ENCODE results near the gene H2BK1. TPM values are rescaled to one million over a fixed set of nuclear protein-coding genes. Genes with fewer than 3 reads are reported as not detected.

The H2BK1 gene
- polyA plus RNA-seq (2011; rRNA removed) (not detected in 2 replicates), polyA minus RNA-seq (2011; rRNA and poly(A)+ RNA removed) (not detected in 2 replicates)

DNA sequence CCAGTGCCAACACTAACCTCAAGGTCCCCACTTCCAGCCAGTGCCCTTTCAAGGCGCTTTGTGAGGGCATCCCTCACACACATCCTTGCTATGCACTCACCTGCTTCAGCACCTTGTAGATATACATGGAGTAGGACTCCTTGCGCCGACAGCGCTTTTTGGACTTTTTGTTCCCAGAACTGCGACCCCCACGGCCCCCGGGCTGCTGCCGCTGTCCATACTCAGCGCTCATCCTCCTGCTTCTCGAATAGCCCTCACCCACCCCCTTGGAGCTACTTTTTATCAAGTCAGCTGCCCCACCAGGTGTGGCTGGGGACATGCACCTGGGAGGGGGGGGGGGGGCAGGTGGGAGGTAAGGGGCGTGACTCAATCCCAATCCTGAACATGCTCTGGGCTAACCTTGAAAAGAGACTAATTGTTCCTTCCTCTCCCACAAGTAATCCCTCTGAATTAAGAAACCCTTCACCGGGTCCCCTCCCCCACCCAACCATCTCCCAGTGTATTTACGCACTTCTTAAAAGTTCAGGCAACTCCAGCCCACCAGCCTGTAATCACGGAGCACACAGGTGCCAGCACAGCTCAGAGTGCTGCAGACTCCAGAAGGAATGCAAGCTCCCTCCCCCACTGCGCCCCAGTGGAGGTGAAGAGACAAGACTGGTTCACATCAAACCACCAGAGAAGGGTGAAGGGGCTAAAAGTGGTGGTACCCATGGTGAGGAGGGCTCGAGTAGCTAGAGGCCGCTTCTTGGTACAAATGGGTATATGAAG is at the start of gene H2BK1:
H2BK1 (minus strand) TSS at position 402 of the 768 bp plus-strand sequence; CDS start at position 232, 170 bp downstream.
- Histone ChIP-seq H3K9me3 (ENCODE audit: control insufficient read depth, insufficient read depth, low read length) (no peaks in the 10 kb centered on the region), H3K27ac (ENCODE audit: low read depth, low read length) (no peak within 1 kb of the TSS), H3K27me3 (ENCODE audit: control insufficient read depth, insufficient read depth, low read length) (peaks cover 32% of the 10 kb centered on the region), H3K4me3 (ENCODE audit: low read depth, low read length) (no peak within 1 kb of the TSS)
- ChIA-PET POLR2A (interaction anchor here (0.7 kb wide), 1 partner anchor 1912 kb away, joined by 3 read pairs; no protein-coding TSS in a partner anchor), CTCF (interaction anchor here (0.7 to 0.9 kb wide), 2 partner anchors 34 to 86 kb away, joined by 3 to 4 read pairs; no protein-coding TSS in a partner anchor)
- no peak for DNase-seq (ENCODE audit: low read depth, low spot score)
- TF ChIP-seq, protein P1, sequence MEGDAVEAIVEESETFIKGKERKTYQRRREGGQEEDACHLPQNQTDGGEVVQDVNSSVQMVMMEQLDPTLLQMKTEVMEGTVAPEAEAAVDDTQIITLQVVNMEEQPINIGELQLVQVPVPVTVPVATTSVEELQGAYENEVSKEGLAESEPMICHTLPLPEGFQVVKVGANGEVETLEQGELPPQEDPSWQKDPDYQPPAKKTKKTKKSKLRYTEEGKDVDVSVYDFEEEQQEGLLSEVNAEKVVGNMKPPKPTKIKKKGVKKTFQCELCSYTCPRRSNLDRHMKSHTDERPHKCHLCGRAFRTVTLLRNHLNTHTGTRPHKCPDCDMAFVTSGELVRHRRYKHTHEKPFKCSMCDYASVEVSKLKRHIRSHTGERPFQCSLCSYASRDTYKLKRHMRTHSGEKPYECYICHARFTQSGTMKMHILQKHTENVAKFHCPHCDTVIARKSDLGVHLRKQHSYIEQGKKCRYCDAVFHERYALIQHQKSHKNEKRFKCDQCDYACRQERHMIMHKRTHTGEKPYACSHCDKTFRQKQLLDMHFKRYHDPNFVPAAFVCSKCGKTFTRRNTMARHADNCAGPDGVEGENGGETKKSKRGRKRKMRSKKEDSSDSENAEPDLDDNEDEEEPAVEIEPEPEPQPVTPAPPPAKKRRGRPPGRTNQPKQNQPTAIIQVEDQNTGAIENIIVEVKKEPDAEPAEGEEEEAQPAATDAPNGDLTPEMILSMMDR (IDR thresholded peaks at IDR 0.05; ENCODE audit: low read depth, low read length): no peak

DNA sequence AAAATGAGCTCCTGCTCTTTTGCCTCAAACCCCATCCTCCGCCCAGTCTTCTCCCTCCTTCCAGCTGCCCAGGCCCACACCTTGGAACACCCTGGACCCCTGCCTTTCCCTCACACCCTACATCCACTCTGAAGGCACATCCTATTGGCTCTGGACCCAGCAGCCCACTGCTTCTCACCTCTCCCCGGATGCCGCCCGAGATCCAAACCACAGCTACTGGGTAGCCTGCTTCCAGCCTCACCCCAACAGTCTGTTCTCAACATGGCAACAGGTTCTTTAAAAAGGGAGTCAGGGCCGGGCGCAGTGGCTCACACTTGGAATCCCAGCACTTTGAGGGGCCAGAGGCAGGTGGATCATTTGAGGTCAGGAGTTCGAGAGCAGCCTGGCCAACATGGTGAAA is 47.7 kb upstream of the H2BK1 start:
- TF ChIP-seq, protein P1 (IDR thresholded peaks at IDR 0.05; ENCODE audit: low read depth, low read length): no peak
- Histone ChIP-seq H3K27ac (ENCODE audit: low read depth, low read length) (no peak overlapping the region), H3K27me3 (ENCODE audit: control insufficient read depth, insufficient read depth, low read length) (peaks cover 52% of the 10 kb centered on the region), H3K9me3 (ENCODE audit: control insufficient read depth, insufficient read depth, low read length) (no peaks in the 10 kb centered on the region), H3K4me3 (ENCODE audit: low read depth, low read length) (no peak overlapping the region)
- POLR2A ChIA-PET: no interaction called here
- CTCF ChIA-PET: interaction anchor here (3.0 kb wide), 1 partner anchor 13 kb away, joined by 16 read pairs; no protein-coding TSS in a partner anchor
- DNase-seq (ENCODE audit: low read depth, low spot score): no peak

DNA sequence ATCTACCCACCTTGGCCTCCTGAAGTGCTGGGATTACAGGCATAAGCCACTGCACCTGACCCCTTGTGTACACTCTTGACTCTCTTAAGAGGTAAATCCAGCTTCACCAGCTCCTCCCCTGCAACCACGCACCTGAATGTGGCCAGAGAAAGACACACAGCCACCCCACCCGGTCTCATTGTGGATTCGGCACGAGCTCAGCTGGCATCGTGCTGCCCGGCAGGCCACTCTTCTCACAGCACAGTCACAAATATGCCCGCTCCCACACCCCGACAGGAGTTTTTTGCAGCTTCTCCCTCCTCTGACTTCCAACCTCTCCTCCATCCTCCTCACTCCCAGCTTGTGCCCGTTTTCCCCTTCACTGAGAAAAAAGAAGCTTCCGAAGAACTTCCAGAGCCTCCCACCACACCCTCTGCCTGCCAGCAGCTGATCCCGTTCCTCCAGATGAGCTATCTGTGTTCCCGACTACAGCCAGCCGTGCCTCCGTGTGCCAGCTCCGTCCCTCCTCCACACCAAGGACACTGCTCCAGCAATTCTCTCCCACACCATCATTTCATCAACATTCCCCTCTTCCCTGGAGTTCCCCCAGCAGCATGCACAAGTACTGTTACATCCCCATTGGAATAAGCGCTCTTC is 46.2 kb upstream of the H2BK1 start:
- POLR2A ChIA-PET: no interaction called here

DNA sequence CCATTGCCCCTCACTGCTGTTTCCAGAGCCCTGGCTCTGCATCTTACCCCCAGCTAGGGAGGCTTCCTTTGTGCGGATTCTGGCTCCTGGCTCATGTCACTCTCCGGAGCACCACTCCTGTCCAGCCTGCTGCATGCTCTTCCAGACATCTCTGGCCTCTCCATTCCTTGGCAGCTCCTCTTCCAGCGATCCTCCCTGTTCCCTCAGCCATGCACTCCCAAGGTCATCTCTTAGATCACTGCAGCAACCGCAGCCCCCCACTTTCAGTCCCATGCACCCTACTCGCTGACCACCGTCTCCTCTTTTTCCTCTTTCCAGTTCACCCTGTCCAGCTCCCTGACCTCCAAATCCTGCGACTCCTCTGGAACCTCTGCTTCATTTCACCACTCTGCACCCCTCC is 45.1 kb upstream of the H2BK1 start:
- Histone ChIP-seq H3K27ac (ENCODE audit: low read depth, low read length) (no peak overlapping the region), H3K27me3 (ENCODE audit: control insufficient read depth, insufficient read depth, low read length) (peaks cover 28% of the 10 kb centered on the region), H3K4me3 (ENCODE audit: low read depth, low read length) (no peak overlapping the region), H3K9me3 (ENCODE audit: control insufficient read depth, insufficient read depth, low read length) (no peaks in the 10 kb centered on the region; the same call in 1 of the 2 replicates)
- no peak for DNase-seq (ENCODE audit: low read depth, low spot score)
- ChIA-PET CTCF (interaction anchor here (1.1 to 3.0 kb wide), 2 partner anchors 11 to 13 kb away, joined by 3 to 16 read pairs; no protein-coding TSS in a partner anchor), POLR2A (no interaction called here)
- TF ChIP-seq, protein P1 (IDR thresholded peaks at IDR 0.05; ENCODE audit: low read depth, low read length): no peak

More for the DNA sequence above, 46.2 kb upstream of the H2BK1 start:
- no peak overlapping the region for H3K4me3 ChIP-seq (ENCODE audit: low read depth, low read length)
- H3K27ac ChIP-seq (ENCODE audit: low read depth, low read length): no peak overlapping the region
- TF ChIP-seq, protein P1 (IDR thresholded peaks at IDR 0.05; ENCODE audit: low read depth, low read length): no peak
- no peak for DNase-seq (ENCODE audit: low read depth, low spot score)
- H3K9me3 ChIP-seq (ENCODE audit: control insufficient read depth, insufficient read depth, low read length): no peaks in the 10 kb centered on the region; the same call in 1 of the 2 replicates
- CTCF ChIA-PET: interaction anchor here (1.2 to 3.0 kb wide), 2 partner anchors 12 to 54 kb away, joined by 4 to 16 read pairs; no protein-coding TSS in a partner anchor
- peaks cover 39% of the 10 kb centered on the region for H3K27me3 ChIP-seq (ENCODE audit: control insufficient read depth, insufficient read depth, low read length)
